Putamen (tissue), 1 donor: Measurements from ENCODE around the gene GOLIM4.

ENCODE experiments used
- DNase-seq: peaks from one replicate; pipeline ENCODE4 v3.0.0-alpha.2; 2016; ENCODE audit warnings: low spot score

Gene GOLIM4

GRCh38 chr3:167996514-167996913 is 99.2 kb downstream of the GOLIM4 start:
- no peak for DNase-seq

GRCh38 chr3:167992381-167992780 is 103.3 kb downstream of the GOLIM4 start:
- no peak for DNase-seq

- no peak for DNase-seq
Measured at GRCh38 chr3:167991213-167991612, 104.5 kb downstream of the GOLIM4 start.

GRCh38 chr3:167989999-167990398 is 105.7 kb downstream of the GOLIM4 start:
- DNase-seq = no peak

- DNase-seq = no peak
Measured at GRCh38 chr3:167989066-167989465, 106.7 kb downstream of the GOLIM4 start.

- no peak for DNase-seq
Measured at GRCh38 chr3:167983583-167983982, 112.1 kb downstream of the GOLIM4 start.

- no peak for DNase-seq
Measured at GRCh38 chr3:167978486-167978885, 117.2 kb downstream of the GOLIM4 start.

- no peak for DNase-seq
Measured at GRCh38 chr3:167978071-167978470, 117.7 kb downstream of the GOLIM4 start.

GRCh38 chr3:167976516-167977361 is 119.0 kb downstream of the GOLIM4 start:
- no peak for DNase-seq

GRCh38 chr3:167973901-167974300 is 121.8 kb downstream of the GOLIM4 start:
- DNase-seq = no peak

- no peak for DNase-seq
Measured at GRCh38 chr3:167973046-167973445, 122.7 kb downstream of the GOLIM4 start.

GRCh38 chr3:167972502-167972901 is 123.2 kb downstream of the GOLIM4 start:
- DNase-seq = no peak

- DNase-seq = no peak
Measured at GRCh38 chr3:167969548-167969947, 126.2 kb downstream of the GOLIM4 start.

- DNase-seq = no peak
Measured at GRCh38 chr3:167967257-167968036, 128.3 kb downstream of the GOLIM4 start.
